B cell (primary cell): Measurements from ENCODE around the gene ZNF79. TPM values are rescaled to one million over a fixed set of nuclear protein-coding genes. Genes with fewer than 3 reads are reported as not detected.
A peak's percentile ranks its signal among the peaks of the same experiment; 100 is the strongest.

Source experiments
- ATAC-seq: fragments of 200-7000 bp; cut with Tn5 transposase; one replicate; pipeline ENCODE4 v1.10.0; 2021; ENCODE audit warnings: low read depth, mild to moderate bottlenecking, moderate number of reproducible peaks, moderate library complexity
- CTCF ChIA-PET: fragments of 350-600 bp; sonication (Branson Sonifier 250); formaldehyde crosslinking; loops from one replicate; lab custom pipeline; 2021; ENCODE audit warnings: antibody characterized with exemption, inconsistent platforms; lab: Charles Lee
- POLR2A ChIA-PET: fragments of 350-600 bp; sonication (Branson Sonifier 250); formaldehyde crosslinking; loops from one replicate; lab custom pipeline; 2021; ENCODE audit warnings: antibody characterized with exemption; lab: Charles Lee
- DNase-seq: peaks from one replicate; pipeline ENCODE4 v3.0.0; 2013
- H2AFZ ChIP-seq: 2 replicates; pipeline ENCODE4 v1.6.1; 2012; ENCODE audit warnings: mild to moderate bottlenecking, low read depth, low read length; ENCODE audit not compliant: insufficient read depth, poor library complexity, severe bottlenecking
- H3K27ac ChIP-seq, 2 donors: 1 replicate in 1 of 2; 2 replicates in 1 of 2; pipeline ENCODE4 v1.5.1; 2012 to 2013; ENCODE audit warnings: low read length in 2 of 2, mild to moderate bottlenecking in 2 of 2, moderate library complexity in 1 of 2
- H3K27me3 ChIP-seq, 4 experiments: fragments of 200-600 bp in 1 of 4; sonication (generic) in 1 of 4; replicated peaks in 1 of 4; 1 replicate in 2 of 4; 2 replicates in 2 of 4; pipeline versions ENCODE4 v1.6.1 to v1.7.0; 2013 to 2016; ENCODE audit warnings: low read length in 3 of 4, mild to moderate bottlenecking in 2 of 4, mixed read lengths in 1 of 4, moderate library complexity in 1 of 4; ENCODE audit not compliant: insufficient read depth in 4 of 4, control insufficient read depth in 3 of 4; ENCODE audit errors: control extremely low read depth in 1 of 4
- H3K36me3 ChIP-seq, 2 experiments: replicated peaks in 1 of 2; 1 replicate in 1 of 2; 2 replicates in 1 of 2; pipeline versions ENCODE4 v1.6.1 to v1.7.1; 2013; ENCODE audit warnings: low read length in 1 of 2; ENCODE audit not compliant: insufficient read depth in 2 of 2, control insufficient read depth in 1 of 2; ENCODE audit errors: control extremely low read depth in 1 of 2, extremely low read depth in 1 of 2
- H3K4me1 ChIP-seq, 2 donors: fragments of 200-600 bp in 1 of 2; sonication (generic) in 1 of 2; 1 replicate in 1 of 2; 2 replicates in 1 of 2; pipeline versions ENCODE4 v1.5.1 to v1.6.1; 2013 to 2017; ENCODE audit warnings: low read length in 2 of 2; ENCODE audit not compliant: control insufficient read depth in 2 of 2, insufficient read depth in 2 of 2
- H3K4me2 ChIP-seq: replicated peaks from 2 replicates; pipeline ENCODE3; 2012; ENCODE audit warnings: mild to moderate bottlenecking, low read depth, low read length; ENCODE audit not compliant: poor library complexity, severe bottlenecking
- H3K4me3 ChIP-seq, 5 experiments: fragments of 200-600 bp in 1 of 5; sonication (generic) in 1 of 5; 1 replicate in 3 of 5; 2 replicates in 2 of 5; pipeline versions ENCODE4 v1.5.1 to v1.7.0; 2011 to 2016; ENCODE audit warnings: low read length in 4 of 5, mild to moderate bottlenecking in 4 of 5, low read depth in 2 of 5, control low read depth in 1 of 5, moderate library complexity in 1 of 5; ENCODE audit not compliant: insufficient read depth in 1 of 5; ENCODE audit errors: control extremely low read depth in 1 of 5, extremely low read depth in 1 of 5
- H3K79me2 ChIP-seq: fragments of 200-600 bp; sonication (generic); one replicate; pipeline ENCODE4 v1.6.0; 2016; ENCODE audit warnings: low read length; ENCODE audit not compliant: control insufficient read depth, insufficient read depth
- H3K9ac ChIP-seq: fragments of 200-600 bp; sonication (generic); 2 replicates; pipeline ENCODE4 v1.6.1; 2017; ENCODE audit warnings: mild to moderate bottlenecking, low read length, moderate library complexity
- H3K9me3 ChIP-seq, 3 donors: one replicate each; pipeline versions ENCODE4 v1.6.1 to v1.7.1; 2013; ENCODE audit warnings: low read length in 2 of 3; ENCODE audit not compliant: control insufficient read depth in 2 of 3, insufficient read depth in 1 of 3; ENCODE audit errors: control extremely low read depth in 1 of 3
- H4K20me1 ChIP-seq: 2 replicates; pipeline ENCODE4 v1.6.0; 2012; ENCODE audit warnings: mild to moderate bottlenecking, low read length; ENCODE audit not compliant: insufficient read depth, control insufficient read depth, poor library complexity, severe bottlenecking
- H3K27ac Mint-ChIP-seq: one replicate; pipeline ENCODE4 v1.8.0; 2021; ENCODE audit warnings: mixed read lengths
- H3K27me3 Mint-ChIP-seq: one replicate; pipeline ENCODE4 v1.8.0; 2021; ENCODE audit warnings: mixed read lengths
- H3K4me1 Mint-ChIP-seq: one replicate; pipeline ENCODE4 v1.8.0; 2021; ENCODE audit warnings: mixed read lengths
- H3K4me3 Mint-ChIP-seq: one replicate; pipeline ENCODE4 v1.8.0; 2021; ENCODE audit warnings: mixed read lengths
- H3K9me3 Mint-ChIP-seq: one replicate; pipeline ENCODE4 v1.8.0; 2022; ENCODE audit warnings: mixed read lengths; ENCODE audit not compliant: insufficient read depth
- CTCF ChIP-seq: fragments of 200-600 bp; IDR thresholded peaks from one replicate; pipeline ENCODE4 v1.8.0; 2022; ENCODE audit warnings: antibody characterized with exemption, mild to moderate bottlenecking
- EZH2 ChIP-seq: IDR thresholded peaks from 2 replicates; pipeline ENCODE4 v1.6.1; 2012; ENCODE audit warnings: borderline replicate concordance, low read depth, mild to moderate bottlenecking, moderate library complexity, low read length; ENCODE audit not compliant: insufficient read depth, poor library complexity, severe bottlenecking
- WGBS: methylation state at CpG from one replicate; pipeline ENCODE4 v1.1.5; 2013; ENCODE audit warnings: missing lambda C conversion rate; ENCODE audit not compliant: insufficient coverage; 5-methylcytosine and 5-hydroxymethylcytosine counted together
- intact Hi-C: fragments of 100-400 bp; cut with micrococcal nuclease; formaldehyde crosslinking; loops from one replicate; pipeline ENCODE4 v1.10.0; 2022
- polyA plus RNA-seq: library from polyadenylated mRNA; depleted of rRNA; stranded (reverse); fragments of >200 nt; gene quantifications from 2 replicates; pipeline ENCODE4 v1.2.3, GENCODE V29; 2012
- total RNA-seq, 2 donors: library from RNA; stranded (reverse); fragments of 120-200 nt in 1 of 2; gene quantifications; 1 replicate in 1 of 2; 2 replicates in 1 of 2; pipeline versions ENCODE4 v1.2.3 to v1.2.4, GENCODE V29; 2013 to 2022

ZNF79 gene
- total and polyA plus RNA-seq, 2 donors (not counting 1 experiment from before 2014, with no cell fraction given), result 4.8 to 16.1 TPM

- H3K27ac Mint-ChIP-seq, result peak overlapping the region; percentile 95
- ATAC-seq (no peak), DNase-seq (no peak)
- Histone ChIP-seq H3K9me3 (no peaks in the 10 kb centered on the region), H3K79me2 (peaks cover 56% of the 10 kb centered on the region), H4K20me1 (peaks cover 4% of the 10 kb centered on the region), H2AFZ (peak overlapping the region; percentile 92), H3K4me2 (peak overlapping the region; percentile 87), H3K27me3 (no peaks in the 10 kb centered on the region), H3K4me3 (no peak overlapping the region), H3K9ac (peak overlapping the region; percentile 87), H3K27ac (no peak overlapping the region), H3K36me3 (no peaks in the 10 kb centered on the region), H3K4me1 (peaks cover 19 to 29% of the 10 kb centered on the region in 2 donors)
- peak overlapping the region; percentile 99 for H3K4me3 Mint-ChIP-seq
- peaks cover 40% of the 10 kb centered on the region for H3K4me1 Mint-ChIP-seq
- POLR2A ChIA-PET, result interaction anchor here (1.5 to 1.8 kb wide), 2 partner anchors 28 to 198 kb away, joined by 4 to 8 read pairs; partner anchors contain the start of genes LRSAM1 and RPL12
- H3K27me3 Mint-ChIP-seq, result no peaks in the 10 kb centered on the region
- TF ChIP-seq EZH2 (no peak), CTCF (no peak)
- CTCF ChIA-PET, result interaction anchor here (1.8 kb wide), 1 partner anchor 28 kb away, joined by 5 read pairs; the partner anchor contains the start of genes LRSAM1 and RPL12
- no peaks in the 10 kb centered on the region for H3K9me3 Mint-ChIP-seq
- intact Hi-C loops, result no loop called here
- no CpG with 5 or more reads among the region's 6 CpGs for whole genome bisulfite sequencing
Observed at GRCh38 chr9:127422787-127423186, 1.4 kb upstream of the ZNF79 start.

GRCh38 chr9:127423476-127423933 lies 677 bp upstream of the ZNF79 start:
- intact Hi-C loops, result no loop called here
- ChIA-PET POLR2A (interaction anchor here (1.0 to 1.8 kb wide), 4 partner anchors 27 to 642 kb away, joined by 4 to 8 read pairs (median 4); partner anchors contain the start of genes LRSAM1, RPL12 and SLC2A8), CTCF (interaction anchor here (1.3 to 1.8 kb wide), 2 partner anchors 27 to 28 kb away, joined by 5 read pairs; partner anchors contain the start of genes LRSAM1, RPL12 and SLC2A8)
- Histone ChIP-seq H3K27me3 (no peaks in the 10 kb centered on the region), H3K27ac (peak overlapping the region; percentile 56 to 75), H4K20me1 (peaks cover 7% of the 10 kb centered on the region), H3K9ac (peak overlapping the region; percentile 87), H3K79me2 (peaks cover 62% of the 10 kb centered on the region), H3K4me2 (peak overlapping the region; percentile 87), H3K36me3 (peaks cover 0 to 4% of the 10 kb centered on the region in 2 experiments), H2AFZ (peak overlapping the region; percentile 92), H3K4me1 (peaks cover 19 to 29% of the 10 kb centered on the region in 2 donors), H3K9me3 (no peaks in the 10 kb centered on the region), H3K4me3 (peak overlapping the region; percentile 73 to 97 (median 86))
- peaks cover 41% of the 10 kb centered on the region for H3K4me1 Mint-ChIP-seq
- peak overlapping the region; percentile 99 for H3K4me3 Mint-ChIP-seq
- no peaks in the 10 kb centered on the region for H3K27me3 Mint-ChIP-seq
- peak overlapping the region; percentile 95 for H3K27ac Mint-ChIP-seq
- no peak for TF ChIP-seq EZH2
- TF ChIP-seq CTCF, result no peak
- ATAC-seq (no peak), DNase-seq (no peak)
- 0% methylated on average over 2 of the region's 9 CpGs for WGBS
- no peaks in the 10 kb centered on the region for H3K9me3 Mint-ChIP-seq
